ENCODE data around the gene STKLD1.
"Not testable (repeated sequence)": the region's sequence is repeated elsewhere in the genome, so short reads cannot be mapped to it uniquely, and the experiment has no call there.

STKLD1 gene

DNA sequence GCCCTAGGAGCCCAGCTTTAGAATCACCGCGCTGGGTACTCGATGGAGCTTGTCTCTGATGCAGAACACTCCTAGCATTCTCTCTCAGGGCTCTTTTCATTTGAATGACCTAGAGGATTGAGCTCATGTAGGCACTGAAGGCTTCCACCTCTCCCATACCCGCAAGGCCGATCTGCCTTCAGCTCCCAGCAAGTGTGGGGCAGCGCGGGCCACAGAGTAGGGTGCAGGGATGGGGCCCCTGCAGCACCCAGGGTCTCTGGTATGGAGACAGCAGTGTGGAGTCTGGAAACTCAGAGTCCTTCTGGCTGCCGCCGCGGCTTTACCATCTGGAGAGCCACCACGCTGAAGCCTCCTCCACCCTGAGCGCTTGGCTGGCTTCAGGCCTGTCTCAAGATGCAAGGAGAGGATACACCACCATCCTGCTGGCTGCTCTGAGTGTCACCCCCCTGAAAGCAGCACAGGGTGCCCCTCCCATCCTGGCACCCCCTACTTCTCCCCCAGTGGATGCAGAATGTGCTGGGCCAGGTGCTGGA is 12.9 kb downstream of the STKLD1 start:
- DNase-seq = no peak

DNA sequence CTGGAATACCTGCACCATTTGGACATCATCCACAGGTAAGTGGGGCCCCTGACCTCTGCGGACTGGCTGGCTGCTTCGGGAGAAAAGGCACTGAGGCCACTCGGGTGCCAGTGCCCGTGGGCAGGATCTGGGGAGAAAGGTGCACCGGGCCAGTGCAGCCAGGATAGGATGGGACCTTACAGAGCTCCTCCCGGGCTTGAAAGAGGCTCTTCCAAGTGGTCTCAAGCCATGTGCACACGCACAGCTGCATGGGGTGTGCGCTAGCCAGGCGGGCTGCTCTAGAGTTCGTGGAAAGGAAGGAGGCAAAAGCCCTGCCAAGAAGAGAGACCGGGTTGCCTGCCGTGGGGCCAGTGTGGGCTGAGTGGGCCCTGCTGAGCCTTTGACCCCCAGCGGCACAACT is 13.4 kb downstream of the STKLD1 start:
- DNase-seq = no peak

DNA sequence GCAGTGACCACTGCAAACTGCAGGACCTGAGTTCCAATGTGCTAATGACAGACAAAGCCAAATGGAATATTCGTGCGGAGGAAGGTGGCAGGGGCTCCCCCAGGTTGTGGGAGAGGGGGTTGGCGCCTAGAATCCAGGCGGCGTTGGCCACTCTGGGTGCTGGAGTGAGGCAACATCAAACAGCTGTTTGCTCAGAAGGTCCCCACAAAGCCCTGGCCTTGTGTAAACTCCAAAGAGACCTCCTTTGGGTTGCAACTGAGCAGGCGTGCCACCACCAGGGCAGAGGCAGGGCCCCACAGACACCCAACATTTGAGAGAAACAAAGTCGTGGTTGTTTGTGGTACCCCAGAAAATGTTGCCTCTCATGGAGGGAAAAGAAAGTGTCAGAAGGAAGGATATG is 14.5 kb downstream of the STKLD1 start:
- no peak for DNase-seq

DNA sequence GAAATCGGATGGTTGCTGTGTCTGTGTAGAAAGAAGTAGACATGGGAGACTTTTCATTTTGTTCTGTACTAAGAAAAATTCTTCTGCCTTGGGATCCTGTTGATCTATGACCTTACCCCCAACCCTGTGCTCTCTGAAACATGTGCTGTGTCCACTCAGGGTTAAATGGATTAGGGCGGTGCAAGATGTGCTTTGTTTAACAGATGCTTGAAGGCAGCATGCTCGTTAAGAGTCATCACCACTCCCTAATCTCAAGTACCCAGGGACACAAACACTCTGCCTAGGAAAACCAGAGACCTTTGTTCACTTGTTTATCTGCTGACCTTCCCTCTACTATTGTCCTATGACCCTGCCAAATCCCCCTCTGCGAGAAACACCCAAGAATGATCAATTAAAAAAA is 15.3 kb downstream of the STKLD1 start:
- DNase-seq = not testable (repeated sequence)

DNA sequence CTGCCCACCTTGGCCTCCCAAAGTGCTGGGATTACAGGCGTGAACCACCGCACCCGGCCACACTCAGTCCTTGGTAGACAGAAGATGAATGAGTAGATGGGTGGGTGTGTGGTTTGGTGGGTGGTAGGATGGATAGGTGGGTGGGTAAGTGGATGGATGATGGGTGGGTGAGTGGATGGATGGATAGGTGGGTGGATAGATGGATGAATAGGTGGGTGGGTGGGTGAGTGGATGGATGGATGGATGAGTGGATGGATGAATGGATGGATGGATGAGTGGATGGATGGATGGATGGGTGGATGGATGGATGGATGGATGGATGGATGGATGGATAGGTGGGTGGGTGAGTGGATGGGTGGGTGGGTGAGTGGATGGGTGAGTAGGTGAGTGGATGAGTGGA is 16.1 kb downstream of the STKLD1 start:
- not testable (repeated sequence) for DNase-seq

DNA sequence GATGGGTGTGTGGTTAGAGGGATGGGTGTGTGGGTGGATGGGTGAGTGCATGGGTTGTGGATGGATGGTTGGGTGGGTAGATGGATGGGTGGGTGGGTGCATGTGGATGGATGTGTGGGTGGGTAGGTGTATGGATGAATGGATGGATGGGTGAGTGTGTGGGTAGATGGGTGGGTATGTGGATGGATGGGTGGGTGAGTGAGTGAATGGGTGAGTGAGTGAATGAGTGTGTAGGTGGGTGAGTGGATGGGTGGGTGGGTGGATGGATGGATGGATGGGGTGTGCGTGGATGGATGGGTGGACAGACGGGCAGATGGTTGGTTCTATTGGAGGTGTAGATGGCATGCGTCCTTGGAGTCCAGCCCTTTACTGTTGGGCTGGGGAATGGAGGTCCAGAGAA is 17.2 kb downstream of the STKLD1 start:
- no peak for DNase-seq

DNA sequence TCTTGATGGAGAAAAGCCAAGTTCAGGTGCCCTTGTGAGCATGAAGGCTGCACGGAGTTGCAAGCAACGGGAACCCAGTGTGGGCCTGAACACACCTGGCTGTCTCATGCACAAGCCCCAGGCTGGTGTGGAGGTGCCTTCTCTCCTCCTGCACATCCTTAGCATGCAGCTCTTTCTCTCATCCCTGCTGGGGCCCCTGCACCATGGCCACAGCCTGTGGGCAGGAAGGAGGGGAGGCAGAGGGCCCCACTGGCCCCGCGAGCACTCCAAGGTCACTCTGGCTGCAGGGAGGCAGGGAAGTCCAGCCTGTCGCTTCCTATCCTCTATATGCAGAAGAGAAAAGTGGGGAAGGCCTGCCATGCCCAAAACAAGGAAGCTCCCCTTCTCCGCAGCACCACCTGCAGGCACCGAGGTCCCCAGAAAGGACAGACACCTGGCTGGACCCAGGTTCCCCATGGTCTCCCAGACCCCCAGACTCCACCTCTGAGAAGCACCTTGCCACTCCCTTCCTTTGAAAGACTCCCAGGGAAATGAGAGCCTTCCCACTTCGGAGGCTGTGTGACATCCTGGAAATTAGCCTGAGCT is 18.6 kb downstream of the STKLD1 start:
- no peak for DNase-seq

DNA sequence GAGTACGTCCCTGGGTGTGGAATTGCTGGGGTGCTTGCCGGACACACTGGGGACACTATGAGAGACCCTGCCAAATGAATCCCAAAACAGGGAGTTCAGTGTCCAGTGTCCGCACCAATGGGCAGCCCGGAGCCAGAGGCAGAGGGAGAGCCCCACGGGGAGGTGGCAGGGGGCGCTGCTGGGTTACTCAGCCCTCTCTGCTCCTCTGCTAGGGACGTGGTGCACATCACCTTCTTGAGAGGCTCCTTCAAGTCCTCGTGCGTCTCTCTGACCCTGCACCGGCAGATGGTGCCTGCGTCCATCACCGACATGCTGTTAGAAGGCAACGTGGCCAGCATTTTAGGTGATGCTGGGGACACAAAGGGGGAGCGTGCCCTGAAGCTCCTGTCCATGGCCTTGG is 20.8 kb downstream of the STKLD1 start:
- no peak for DNase-seq

DNA sequence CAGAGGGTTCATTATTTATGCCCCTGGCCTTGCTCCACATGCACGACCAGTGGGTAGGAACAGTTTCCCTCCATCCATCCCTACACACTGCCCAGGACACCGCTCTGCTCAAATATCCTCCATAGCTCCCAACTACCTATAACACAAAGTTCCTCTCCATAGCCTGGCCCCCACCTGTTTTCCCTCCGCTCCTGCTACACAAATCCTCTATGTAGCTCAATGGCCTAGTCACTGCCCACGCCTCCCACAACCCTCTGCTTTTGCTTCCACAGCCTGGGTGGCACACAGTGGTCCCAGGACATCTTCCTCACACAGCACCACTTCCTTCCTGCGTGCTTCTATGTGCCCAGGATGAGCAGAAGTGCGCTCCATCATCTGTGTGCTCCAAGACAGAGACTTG is 21.2 kb downstream of the STKLD1 start:
- DNase-seq = no peak

DNA sequence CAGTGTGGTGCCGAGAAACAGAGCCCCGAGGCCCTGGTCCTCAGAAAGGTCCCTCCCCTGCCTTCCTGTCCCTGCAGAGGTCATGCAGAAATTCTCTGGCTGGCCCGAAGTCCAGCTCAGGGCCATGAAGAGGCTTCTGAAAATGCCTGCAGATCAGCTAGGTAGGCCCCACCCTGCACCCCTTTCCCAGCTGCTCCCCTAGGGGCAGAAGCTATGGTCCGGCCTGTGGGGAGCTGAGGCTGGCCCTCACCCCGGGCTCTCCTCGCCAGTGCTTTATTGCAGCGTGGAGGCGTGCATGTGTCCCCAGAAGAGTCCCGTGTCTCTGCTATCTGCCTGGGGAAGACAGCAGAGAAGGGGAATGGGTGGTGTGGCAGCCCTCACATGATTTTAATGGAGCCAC is 21.7 kb downstream of the STKLD1 start:
- no peak for DNase-seq

DNA sequence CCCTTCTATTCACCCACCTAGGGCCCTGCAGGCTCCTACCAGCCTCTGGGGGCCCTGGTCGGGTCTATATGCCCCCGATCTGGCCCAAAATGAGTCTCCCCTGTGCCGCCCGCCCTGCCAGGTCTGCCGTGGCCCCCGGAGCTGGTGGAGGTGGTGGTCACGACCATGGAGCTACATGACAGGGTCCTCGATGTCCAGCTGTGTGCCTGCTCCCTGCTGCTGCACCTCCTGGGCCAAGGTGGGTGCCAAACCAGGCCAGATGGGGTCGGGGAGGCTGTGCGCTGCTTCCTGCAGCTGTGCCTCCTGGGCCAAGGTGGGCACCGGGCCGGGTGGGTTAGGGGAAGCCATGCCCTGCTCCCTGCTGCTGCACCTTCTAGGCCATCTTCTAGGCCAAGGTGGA is 24.1 kb downstream of the STKLD1 start:
- DNase-seq = no peak

DNA sequence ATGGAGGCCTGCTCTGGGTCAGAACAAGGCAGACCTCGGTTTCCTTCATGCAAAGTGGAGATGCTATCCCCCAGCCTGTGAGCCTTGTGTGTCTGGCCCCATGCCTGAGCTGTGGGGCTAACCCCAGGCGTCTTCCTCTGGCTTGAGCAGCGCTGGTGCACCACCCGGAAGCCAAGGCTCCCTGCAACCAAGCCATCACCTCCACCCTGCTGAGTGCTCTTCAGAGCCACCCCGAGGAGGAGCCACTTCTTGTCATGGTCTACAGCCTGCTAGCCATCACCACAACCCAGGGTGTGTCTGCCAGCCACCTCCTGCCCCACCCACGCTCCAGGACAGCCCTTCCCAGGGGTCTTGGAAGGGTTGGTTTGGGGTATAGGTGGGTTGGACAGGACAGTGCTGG is 25.4 kb downstream of the STKLD1 start:
- no peak for DNase-seq

DNA sequence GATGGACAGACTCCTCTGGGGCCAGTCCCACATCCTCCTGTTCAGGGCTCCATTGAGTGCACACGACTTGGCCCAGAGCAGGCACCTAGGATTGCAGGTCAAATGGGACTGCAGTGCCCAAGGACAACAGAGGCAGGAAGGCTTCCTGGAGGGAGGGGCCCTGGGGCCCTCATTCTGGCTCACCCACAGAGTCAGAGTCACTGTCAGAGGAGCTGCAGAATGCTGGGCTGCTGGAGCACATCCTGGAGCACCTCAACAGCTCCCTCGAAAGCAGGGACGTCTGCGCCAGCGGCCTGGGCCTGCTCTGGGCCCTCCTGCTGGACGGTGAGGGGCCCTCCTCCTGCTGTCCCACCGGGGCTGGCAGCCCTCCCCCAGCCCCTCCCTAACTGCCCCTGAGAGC is 26.5 kb downstream of the STKLD1 start:
- DNase-seq = no peak

DNA sequence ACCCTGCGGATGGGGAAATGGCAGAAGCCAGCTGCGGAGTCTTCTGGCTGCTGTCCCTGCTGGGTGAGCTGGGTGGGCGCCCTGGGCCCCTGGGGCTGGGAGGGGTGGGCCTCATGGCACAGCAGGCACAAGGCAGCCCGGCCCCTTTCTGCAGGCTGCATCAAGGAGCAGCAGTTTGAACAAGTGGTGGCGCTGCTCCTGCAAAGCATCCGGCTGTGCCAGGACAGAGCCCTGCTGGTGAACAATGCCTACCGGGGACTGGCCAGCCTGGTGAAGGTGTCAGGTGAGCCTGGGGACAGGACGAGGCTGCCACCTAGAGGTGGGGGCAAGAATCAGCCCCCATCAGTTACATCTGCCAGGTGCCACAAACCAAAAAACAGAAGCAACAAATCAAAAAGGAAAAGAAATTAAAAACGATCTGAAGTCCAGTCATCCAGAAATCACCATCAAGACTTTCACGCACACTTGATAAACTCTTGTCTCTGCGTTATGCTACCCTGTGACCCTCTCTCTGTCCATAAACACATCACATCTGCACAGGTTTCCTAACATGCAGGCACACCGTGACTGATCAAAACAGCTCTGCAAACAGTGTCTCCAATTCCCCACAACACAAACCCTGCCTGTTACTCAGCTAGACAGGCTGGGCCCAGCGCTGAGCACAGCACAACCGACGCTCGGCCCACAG is 27.7 kb downstream of the STKLD1 start:
- DNase-seq = no peak

DNA sequence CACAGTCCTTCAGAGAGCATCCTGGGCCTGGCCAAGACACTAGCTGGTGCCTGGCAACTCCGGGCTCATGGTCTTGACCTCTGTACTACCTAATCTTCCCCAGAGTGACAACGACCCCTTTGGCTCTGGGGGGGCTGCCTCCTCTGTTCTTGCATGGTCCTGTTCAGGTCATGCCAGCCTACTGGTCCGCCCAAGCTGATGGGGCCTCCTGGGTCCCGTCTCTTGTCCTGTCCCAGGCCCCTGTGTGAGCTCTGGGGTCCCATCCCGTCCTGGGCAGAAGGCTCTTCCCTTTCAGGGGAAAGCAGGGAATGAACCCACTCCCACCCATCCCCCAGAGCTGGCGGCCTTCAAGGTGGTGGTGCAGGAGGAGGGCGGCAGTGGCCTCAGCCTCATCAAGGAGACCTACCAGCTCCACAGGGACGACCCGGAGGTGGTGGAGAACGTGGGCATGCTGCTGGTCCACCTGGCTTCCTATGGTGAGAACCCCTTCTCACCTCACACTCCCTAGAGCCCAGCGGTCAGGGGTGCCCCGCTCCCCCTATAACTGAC is 28.4 kb downstream of the STKLD1 start:
- no peak for DNase-seq

DNA sequence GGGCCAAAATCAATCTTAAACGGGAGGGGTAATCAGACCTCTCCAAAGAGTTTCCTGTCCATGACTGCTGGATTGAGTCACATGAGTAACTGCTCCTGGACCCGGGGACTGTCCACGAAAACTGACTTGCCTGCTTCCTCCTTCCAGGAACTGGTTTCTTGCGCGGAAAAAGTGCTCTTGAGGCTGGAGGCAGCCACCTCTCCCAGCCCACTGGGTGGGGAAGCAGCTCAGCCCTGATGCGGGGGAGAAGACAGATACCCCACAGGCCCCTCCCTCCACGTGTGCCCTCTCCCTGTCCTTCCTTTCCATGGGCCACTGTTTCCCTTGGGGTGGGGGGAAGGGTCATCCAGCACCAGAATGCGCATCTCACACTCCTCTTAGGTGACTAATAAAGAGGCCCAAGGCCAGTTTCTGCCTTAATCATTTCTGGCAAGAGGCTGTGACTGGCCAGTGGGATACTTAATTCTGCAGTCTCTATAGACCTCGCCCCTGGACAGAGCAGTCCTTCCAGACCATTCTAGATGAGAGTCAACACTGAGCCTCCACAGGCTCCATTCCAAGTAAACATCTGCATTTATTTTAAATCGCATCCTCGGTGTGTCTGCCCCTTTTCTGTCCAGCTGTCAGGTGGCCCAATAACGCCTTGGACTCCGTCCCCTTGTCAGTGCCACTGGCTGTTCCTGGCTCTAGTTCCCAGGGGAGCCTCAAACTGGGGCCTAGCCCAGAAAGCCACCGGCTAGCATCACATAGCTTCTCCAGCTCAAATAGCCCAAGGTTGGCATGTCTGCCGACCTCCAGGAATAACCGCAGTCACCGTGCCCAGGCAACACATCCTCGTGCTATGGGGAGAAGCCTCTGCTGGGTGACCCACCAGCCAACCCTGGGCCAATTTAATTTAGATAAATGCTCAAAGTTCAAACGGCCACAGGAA is 29.6 kb downstream of the STKLD1 start:
- no peak for DNase-seq

DNA sequence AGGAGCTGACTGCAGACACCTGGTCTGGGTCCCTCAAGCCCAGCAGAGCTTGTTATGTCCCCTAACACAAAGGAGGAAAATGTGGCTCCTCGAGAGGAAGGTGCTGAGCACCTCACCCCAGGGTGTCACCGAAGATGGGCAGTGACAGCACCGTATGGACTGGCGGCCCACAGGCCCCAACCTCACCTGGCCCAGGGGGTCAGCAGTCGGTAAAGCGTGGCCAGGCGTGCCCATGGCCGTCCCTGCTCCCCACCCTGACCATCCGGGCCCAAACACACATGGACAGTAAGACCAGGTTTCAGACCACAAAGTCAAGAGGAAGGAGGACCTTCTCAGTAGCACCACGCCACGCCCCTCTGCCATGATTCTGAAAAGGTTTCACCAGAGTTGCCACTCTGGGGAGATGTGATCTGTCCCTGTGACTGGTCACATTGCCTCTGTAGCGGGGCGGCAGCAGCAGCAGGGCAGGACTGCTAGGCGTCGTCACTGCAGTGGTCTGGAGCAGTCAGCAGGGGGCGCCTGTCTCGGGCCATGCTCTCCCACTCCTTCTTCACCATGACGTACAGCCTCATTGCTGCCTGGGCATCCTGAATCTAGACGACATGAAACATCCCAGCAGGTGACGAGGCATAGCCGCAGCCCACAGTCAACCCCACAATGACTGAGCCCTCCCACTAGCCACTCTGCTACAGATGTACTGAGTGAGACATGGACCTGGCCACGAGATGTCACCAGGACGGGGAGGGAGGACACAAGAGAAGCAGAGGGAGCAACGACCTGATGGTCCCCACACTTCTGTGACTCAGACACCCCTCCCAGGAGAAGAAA is 30.5 kb downstream of the STKLD1 start:
- peak; percentile 9 for DNase-seq

DNA sequence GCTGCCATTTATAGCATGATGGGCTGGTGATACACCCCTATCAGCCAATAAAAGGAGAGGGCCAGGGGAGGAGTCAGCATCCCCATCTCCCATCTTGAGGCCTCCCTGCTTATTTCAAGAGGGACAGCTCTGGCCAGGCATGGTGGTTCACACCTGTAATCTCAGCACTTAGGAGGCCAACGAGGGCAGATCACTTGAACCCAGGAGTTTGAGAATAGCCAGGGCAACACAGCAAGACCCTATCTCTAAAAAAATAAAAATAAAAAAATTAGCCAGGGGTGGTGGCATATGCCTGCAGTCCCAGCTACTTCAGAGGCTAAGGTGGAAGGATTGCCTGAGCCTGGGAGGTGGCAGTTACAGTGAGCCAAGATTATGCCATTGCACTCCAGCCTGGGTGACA is 31.9 kb downstream of the STKLD1 start:
- no peak for DNase-seq

DNA sequence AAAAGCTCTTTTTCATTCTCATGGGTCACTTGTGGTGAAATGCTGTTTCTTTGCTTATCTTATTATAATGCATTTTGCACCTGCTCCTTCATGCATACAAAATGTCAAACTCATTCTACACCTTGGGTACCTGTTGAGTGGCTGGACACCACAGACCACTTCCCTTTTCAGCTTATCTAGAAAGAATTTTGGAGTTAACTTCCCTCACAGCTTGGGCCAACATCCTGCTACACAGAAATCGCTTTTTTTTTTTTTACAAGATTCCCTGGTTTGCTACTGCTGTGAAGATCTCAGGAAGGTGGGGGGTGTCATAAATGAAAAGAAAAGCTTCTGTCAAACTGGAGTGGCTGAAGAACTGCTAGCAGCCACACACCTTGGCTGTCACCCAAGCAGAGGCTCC is 39.0 kb downstream of the STKLD1 start:
- DNase-seq = no peak

DNA sequence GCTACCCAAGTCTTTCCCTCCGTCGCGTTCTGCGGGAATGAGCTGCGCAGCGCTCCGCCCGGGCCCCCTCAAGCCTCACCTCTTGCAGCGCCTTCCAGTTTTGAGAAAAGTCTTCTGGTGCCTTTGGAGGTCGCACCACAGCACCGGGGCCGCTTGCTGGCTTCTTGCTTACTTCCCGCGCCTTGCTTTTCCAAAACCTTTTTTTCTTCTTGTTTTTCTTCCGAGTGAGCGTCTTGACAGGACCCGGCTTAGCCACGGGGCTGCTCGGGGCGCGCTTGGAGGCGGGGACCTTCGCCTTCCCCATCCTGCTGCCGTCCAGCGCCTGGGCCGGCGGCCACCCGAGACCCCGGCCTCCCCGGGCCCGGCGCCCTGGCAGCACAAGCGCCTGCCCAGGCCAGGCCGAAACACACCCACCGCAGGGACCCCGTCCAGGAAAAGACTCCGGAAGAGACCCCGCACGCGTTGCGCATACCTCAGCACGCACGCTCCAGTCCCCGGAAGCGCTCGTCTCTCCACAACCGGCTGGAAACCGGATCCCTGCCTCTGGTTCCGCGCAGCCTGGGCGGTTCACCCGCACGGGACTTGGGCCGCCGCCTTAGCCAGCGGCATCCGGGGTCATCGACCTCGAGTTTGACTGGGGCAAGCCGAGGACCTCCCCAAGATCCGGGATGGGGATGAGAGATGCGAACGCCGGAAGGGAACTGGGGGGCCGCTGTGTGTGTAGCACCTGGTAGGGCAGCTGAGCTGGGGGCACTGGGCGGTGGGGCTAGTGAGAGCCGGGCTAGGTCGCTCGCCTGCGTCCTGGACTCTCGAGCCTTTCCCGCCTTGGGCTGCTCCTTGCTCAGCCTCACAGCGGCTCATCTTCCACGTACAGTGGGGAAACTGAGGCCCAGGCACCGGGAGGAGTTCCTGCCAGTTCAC is 41.6 kb downstream of the STKLD1 start, which contains the start of gene REXO4:
Gene REXO4, minus strand, starts transcription at position 470 of the 921 bp plus-strand sequence. Its CDS starts 166 bp downstream, at position 304.
- peak; percentile 36 for DNase-seq

DNA sequence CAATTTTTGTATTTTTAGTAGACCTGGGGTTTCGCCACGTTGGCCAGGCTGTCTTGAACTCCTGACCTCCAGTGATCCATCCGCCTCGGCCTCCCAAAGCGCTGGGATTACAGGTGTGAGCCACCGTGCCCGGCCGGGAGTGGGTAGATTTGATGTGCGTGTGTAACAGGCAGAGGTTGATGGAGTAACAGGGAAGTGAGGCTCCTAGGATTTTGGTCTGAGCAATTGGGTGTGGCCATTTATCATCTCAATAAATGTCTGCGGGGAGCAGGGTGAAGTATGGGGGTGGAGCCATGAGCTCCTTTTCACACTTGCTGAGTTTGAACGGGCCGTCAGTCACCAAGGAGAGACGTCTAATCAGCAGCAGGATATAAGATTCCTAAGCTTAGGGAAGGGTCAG is 42.8 kb downstream of the STKLD1 start:
- no peak for DNase-seq
